DLD1 (cell line): Measurements from ENCODE around the gene OR52N5.

Source experiments
- in situ Hi-C: cut with HindIII; loops from 2 replicates; pipeline ENCODE4 v1.10.0; 2017; ENCODE audit warnings: low sequenced_read_pairs

The OR52N5 gene

GRCh38 chr11:5783255-5783654 is at the start of gene OR52N5:
TSS of gene OR52N5 (minus strand) at chr11:5783355. CDS start at chr11:5778634, 4,721 bp downstream.
- in situ Hi-C loops: no loop called here

DNA sequence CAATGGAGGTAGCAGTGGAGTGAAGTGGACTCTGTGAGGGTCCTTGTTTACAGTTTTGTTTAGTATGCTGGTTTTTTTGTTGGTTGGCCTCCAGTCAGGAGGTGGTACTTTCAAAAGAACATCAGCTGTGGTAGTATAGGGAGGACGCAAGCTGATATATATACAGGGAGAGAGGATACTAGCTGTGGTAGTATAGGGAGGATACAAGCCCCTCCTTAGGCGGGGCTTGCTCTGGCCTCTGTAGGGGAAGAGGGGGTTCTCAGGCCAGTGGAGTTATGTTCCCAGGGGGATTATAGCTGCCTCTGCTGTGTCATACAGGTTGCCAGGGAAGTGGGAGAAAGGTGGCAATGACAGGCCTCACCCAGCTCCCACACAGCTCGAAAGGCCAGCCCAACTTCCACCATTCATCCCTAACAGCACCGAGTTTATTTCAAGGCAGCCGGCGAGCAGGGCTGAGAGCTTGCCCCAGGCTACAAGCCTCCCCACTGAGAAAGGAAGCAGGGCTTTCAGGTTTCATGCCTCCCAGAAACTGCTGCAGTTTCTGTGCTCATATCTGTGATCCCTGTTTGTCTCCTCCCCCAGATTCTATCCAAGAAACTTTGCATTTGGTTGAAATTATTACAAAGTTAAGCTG is 48.2 kb upstream of the OR52N5 start:
- in situ Hi-C loops: no loop called here

GRCh38 chr11:5818245-5818886 is 35.2 kb upstream of the OR52N5 start:
- in situ Hi-C loops: no loop called here

GRCh38 chr11:5815534-5815933 is 32.4 kb upstream of the OR52N5 start:
- in situ Hi-C loops: no loop called here

DNA sequence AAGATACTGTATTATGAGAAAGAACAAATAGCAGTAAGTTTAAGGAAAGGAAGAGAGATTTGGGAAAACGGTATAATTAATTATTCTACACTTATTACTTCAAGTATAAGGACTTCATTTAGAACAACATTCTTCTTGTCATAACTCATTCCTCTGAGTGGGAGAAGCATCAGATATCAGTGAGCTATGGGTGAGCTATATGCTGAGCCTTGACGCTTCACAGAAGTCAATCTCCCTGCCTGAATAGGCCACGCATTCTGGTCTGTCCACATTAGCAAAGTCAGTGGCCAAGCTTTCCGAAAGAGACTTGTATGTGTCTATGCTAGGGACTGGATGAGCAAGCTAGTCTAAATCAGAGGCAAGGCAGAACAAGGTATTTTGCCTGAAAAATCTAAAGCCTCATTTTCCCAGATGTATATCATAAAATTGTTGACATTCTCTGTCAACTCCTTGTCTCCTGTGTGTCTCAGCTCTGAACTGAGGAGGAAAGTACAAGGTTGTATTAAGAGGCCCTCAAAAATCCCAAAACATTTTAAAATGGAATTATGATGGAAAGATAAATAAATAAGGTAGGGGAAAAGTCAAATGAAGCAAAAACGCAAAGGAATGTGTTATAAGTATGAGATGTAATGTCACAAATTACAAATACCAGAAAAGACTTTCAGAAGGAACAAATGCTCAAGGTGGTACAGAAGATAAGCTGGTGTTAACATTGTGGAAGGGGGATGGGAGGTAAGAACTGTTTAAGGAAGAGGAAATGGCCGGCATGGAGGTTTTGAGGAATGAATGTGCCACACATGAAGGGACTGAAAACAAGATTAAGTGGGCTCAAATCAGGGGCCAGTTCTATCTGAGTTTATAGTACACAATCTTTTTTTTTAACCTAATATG is 27.0 kb upstream of the OR52N5 start:
- in situ Hi-C loops: no loop called here

DNA sequence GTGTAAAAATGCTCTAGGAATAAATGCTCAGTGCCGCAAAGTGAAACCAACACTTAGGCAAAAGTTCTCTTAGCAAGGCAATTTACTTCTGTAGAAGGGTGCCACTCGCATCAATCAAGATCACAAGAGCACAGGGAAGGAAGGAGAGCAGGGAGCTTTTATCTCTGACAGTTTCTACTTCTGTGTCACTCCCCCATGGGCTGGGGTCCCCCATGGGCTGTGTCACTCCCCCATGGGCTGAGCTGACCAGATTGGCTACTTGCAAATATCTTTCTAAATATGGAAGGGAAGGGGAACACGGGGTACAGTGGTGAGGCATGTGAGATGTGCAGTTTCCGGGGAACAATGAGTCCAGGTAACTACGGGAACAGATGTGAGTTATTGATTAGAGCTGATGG is 26.0 kb upstream of the OR52N5 start:
- in situ Hi-C loops: no loop called here

GRCh38 chr11:5808500-5809121 is 25.5 kb upstream of the OR52N5 start, which contains the start of gene OR52N2:
TSS of gene OR52N2 (plus strand) at chr11:5808924. CDS start at chr11:5820336, 11,412 bp downstream.
- in situ Hi-C loops: no loop called here

GRCh38 chr11:5807580-5807979 is 24.4 kb upstream of the OR52N5 start:
- in situ Hi-C loops: no loop called here

GRCh38 chr11:5803982-5804381 is 20.8 kb upstream of the OR52N5 start:
- in situ Hi-C loops: no loop called here

DNA sequence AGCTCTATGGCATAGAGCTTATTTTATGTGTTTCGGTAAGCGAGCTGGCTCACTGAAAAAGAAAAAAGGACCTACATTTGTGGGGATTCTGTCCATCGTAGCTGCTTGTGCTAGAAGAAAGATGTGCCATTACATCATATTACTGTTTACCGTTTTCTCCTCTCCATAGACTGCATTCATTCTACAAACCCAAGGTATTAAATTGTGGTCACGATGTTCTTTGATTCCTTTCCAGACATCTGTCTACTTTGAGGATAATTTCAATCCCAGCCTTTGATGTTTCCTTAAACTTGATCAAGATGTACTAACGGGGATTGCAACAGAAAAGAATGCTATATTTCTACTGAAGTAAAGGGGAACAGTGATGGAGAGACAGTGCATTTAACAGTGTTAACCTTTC is 13.4 kb upstream of the OR52N5 start:
- in situ Hi-C loops: no loop called here

GRCh38 chr11:5791165-5791564 is 8.0 kb upstream of the OR52N5 start, which contains the start of gene OR52N1:
TSS of gene OR52N1 (minus strand) at chr11:5791265. CDS start at chr11:5788816, 2,449 bp downstream.
- in situ Hi-C loops: no loop called here

DNA sequence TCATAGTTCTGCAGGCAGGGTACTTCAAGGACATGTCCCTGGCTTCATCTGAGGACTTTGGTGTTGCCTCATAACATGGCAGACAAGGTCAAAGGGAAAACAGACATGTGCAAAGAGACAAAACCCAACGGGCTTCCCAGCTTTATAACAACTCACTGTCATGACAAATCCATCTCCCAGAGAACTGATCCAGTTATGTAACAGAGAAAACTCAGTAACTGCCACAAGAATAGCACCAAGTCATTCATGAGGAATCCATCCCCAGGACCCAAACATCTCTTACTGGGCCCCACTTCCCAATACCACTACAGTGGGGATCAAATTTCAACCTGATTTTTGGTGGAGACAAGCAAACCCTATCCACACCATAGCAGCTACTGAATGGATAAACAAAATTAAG is 16.1 kb downstream of the OR52N5 start:
- in situ Hi-C loops: no loop called here

- in situ Hi-C loops: no loop called here
These were observed 29.2 kb downstream of the OR52N5 start, which contains the start of gene OR52N4 for GRCh38 chr11:5753943-5754342. TSS of gene OR52N4 (plus strand) at chr11:5754243. CDS start at chr11:5754741, 498 bp downstream.

DNA sequence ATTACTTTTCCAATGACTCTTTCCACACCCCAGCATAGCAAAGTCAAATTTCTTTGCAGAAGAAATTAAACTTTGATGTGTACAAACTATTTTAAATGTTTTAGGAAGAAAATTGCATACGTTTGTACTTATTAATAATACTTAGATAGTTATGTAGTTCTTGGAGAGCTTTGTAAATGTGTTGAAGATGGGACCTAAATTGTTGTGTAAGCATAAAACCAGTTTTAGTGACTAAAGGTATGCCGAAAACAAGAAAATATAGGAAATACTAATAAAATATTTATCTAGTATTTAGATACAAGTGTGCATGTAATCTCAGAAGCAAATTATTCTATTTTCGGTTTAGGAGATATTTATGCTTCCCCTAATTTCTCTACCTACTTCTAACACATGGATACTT is 33.3 kb downstream of the OR52N5 start:
- in situ Hi-C loops: no loop called here

DNA sequence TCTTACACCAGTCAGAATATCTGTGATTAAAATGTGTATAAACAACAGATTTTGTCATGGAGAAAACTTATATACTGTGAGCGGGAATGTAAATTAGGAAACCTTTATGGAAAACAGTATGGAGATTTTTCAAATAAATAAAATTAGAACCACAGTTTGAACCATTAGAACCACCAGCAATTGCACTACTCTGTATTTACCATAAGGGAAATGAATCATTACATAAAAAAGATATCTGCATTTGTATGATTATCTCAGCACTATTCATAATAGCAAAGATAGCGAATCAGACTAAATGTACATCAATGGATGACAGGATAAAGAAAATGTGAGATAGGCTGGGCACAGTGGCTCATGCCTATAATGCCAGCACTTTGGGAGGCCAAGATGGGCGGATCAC is 36.5 kb downstream of the OR52N5 start:
- in situ Hi-C loops: no loop called here

DNA sequence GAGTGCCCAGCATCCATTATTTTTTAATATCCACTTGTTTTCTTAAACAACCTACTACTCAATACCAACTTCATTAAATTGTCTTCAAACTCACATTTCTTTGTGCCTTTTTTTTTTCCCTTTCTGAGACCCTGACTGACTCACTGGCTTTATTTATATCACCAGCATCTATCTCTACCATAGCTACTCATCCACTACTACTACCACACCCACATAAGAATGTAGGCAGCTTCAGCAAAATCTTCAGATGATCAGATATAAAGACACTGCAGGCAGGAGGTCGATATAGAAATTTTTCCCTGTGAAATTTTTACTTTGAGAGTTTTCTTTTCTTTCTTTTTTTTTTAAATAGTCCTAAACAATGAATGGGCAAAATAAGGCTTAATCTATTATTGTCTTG is 44.7 kb downstream of the OR52N5 start:
- in situ Hi-C loops: no loop called here

GRCh38 chr11:5737670-5738392 is 45.3 kb downstream of the OR52N5 start:
- in situ Hi-C loops: no loop called here

DNA sequence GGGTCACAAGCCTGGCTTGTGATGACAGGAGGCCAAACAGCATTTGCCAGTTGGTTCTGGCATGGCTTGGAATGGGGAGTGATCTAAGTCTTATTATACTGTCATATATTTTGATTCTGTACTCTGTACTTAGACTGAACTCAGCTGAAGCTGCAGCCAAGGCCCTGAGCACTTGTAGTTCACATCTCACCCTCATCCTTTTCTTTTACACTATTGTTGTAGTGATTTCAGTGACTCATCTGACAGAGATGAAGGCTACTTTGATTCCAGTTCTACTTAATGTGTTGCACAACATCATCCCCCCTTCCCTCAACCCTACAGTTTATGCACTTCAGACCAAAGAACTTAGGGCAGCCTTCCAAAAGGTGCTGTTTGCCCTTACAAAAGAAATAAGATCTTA is 46.1 kb downstream of the OR52N5 start:
- in situ Hi-C loops: no loop called here

DNA sequence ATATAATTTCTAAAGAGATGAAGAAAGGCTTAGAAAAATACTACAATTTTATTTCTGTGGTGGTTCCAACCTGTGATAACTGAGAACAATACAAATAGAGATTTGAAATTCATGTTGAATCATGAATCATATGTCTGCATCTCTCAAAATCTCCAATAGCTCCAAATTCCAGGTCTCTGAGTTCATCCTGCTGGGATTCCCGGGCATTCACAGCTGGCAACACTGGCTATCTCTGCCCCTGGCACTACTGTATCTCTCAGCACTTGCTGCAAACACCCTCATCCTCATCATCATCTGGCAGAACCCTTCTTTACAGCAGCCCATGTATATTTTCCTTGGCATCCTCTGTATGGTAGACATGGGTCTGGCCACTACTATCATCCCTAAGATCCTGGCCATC is 46.8 kb downstream of the OR52N5 start, which contains the start of gene OR56B1:
OR56B1 (plus strand) TSS at position 53 of the 400 bp plus-strand sequence; CDS start at position 122, 69 bp downstream.
- in situ Hi-C loops: no loop called here

DNA sequence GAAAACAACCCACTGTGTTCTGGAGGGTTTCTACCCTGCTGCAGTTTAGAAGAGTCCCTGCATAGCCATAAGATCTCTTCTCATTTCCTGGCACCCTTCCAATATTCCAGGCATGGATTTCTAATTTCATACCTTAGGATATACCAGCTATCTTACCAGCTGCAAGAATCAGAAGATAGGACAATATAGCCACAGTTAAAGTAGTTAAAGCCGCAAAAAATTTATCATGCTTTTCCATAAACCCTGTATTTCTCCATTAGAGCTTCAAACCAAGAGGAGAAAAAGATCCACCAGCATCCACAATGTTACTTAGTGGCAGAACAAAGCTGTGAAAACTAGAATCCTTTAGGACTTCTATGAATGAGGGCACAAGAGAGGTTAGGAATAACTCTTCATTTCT is 55.5 kb downstream of the OR52N5 start:
- in situ Hi-C loops: no loop called here
